HAP-1 (cell line): ENCODE measurements around the gene BMP8A.

Experiments
- DNase-seq, 2 experiments: peaks; one replicate each; pipeline ENCODE4 v3.0.0-alpha.2; 2016 to 2020; ENCODE audit warnings: low spot score in 2 of 2
- H3K27me3 ChIP-seq: fragments of 250-450 bp; sonication (Bioruptor Pico); 2 replicates; pipeline ENCODE4 v1.5.1; 2020; ENCODE audit warnings: low read depth, mild to moderate bottlenecking, moderate library complexity
- H3K36me3 ChIP-seq: fragments of 250-450 bp; sonication (Bioruptor Pico); replicated peaks from 2 replicates; pipeline ENCODE4 v1.5.1; 2020; ENCODE audit warnings: mild to moderate bottlenecking
- H3K4me1 ChIP-seq: fragments of 250-450 bp; sonication (Bioruptor Pico); 2 replicates; pipeline ENCODE4 v1.5.1; 2020; ENCODE audit warnings: mild to moderate bottlenecking
- H3K4me3 ChIP-seq: fragments of 250-450 bp; sonication (Bioruptor Pico); 2 replicates; pipeline ENCODE4 v1.5.1; 2020; ENCODE audit warnings: mild to moderate bottlenecking, moderate library complexity
- H3K9me3 ChIP-seq: fragments of 250-450 bp; sonication (Bioruptor Pico); 2 replicates; pipeline ENCODE4 v1.5.1; 2020; ENCODE audit warnings: mild to moderate bottlenecking, moderate library complexity
- in situ Hi-C: fragments of 300-500 bp; cut with MboI; formaldehyde crosslinking; loops from 3 replicates; pipeline ENCODE4 v1.14.3; 2020; ENCODE audit warnings: low sequenced_read_pairs, inconsistent platforms, mixed read lengths

The BMP8A gene

DNA sequence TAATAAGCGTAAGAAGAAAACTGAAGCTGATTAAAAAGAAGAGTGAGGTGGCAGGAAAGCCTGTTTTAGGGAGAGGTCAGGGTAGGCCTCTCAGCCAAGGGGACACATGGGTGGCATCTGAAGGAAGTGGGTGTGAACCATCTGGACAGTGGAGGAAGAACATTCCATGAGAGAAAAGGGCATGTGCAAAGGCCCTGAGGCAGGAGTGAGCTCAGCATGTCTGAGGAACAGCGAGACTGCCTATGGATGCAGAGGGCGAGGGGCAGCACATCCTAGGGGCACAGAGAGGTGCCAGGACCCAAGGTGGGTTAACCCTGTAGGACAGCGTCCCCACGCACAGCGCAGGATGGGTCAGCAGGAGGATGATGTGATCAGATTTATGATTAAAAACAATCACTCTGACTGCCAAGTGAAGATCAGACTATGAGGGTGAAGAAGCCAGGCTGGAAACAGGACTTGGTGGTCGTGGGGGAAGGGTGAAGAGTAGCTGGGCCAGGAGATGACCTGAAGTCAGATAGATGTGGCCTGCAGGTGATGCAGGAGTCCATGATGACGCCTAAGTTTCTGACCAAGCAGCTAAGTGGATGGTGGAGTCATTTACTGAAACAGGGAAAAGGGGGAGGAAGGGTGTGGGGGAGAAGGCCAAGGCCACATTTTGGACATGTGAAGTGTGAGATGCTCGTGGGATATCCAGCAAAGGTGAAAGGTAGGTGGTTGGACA lies 47.3 kb downstream of the BMP8A start:
- H3K4me1 ChIP-seq = no peaks in the 10 kb centered on the region
- in situ Hi-C loops = loop anchor here (5.0 to 25.0 kb wide), 2 partner anchors 276 to 441 kb away; no protein-coding TSS in a partner anchor
- H3K9me3 ChIP-seq = no peaks in the 10 kb centered on the region
- H3K36me3 ChIP-seq = peaks cover 11% of the 10 kb centered on the region
- H3K4me3 ChIP-seq = no peak overlapping the region
- no peak for DNase-seq
- no peaks in the 10 kb centered on the region for H3K27me3 ChIP-seq

DNA sequence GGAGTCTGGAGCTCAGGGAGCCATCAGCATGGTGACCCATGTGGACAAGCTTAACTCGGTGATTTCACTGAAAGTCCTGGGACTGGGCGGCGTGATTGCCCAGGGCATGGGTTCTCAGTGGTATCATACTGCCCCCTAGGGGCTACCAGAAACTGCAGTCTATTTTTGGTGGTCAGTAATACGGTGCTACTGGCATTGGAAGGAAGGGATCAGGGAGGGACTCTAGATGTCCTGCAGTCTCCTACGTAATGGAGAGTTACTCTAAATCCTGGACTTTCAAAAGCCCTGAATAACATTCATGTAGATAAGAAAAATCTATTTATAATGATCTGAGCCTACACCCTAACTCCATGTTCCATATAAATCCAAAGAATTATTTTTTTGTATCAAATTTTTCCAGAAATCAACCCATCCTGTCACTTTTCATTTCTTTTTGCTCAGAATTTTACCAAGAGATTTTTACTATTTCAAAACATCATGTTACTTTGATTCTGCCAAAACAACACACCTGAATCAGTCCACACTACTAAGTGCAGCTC lies 47.9 kb downstream of the BMP8A start:
- in situ Hi-C loops = loop anchor here (5.0 to 25.0 kb wide), 2 partner anchors 277 to 442 kb away; no protein-coding TSS in a partner anchor
- H3K9me3 ChIP-seq = no peaks in the 10 kb centered on the region
- no peaks in the 10 kb centered on the region for H3K27me3 ChIP-seq
- DNase-seq = peak; percentile 56 to 75
- no peak overlapping the region for H3K4me3 ChIP-seq
- no peaks in the 10 kb centered on the region for H3K4me1 ChIP-seq
- H3K36me3 ChIP-seq = peaks cover 11% of the 10 kb centered on the region

DNA sequence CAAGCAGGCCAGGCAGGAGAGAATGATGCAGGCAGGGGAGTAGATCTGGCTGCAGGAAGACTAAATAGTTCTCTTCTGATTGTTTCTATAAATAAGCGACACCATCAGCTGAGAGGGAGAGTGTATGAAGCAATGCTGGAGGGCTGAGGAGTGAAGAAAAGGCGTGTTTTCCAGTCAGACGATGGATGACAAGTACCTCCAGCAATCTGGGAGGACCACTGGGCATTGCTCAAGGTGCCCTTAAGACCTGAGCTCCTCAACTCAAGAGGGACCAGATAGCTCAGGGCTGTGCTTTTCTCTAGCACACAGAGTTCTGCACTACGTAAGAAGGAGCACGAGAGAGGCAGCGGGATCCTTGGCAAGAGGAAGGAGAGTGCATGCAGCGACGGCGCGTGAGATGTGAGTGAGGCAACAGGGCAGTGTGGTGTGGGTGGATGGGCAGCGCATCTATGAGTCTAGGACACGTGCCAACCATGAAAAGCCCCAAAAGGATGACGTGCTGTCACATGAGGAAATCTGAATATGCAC lies 49.1 kb downstream of the BMP8A start:
- no peaks in the 10 kb centered on the region for H3K4me1 ChIP-seq
- H3K36me3 ChIP-seq = peaks cover 11% of the 10 kb centered on the region
- in situ Hi-C loops = loop anchor here (25.0 kb wide), 1 partner anchor 278 kb away; no protein-coding TSS in a partner anchor
- H3K9me3 ChIP-seq = no peaks in the 10 kb centered on the region
- no peaks in the 10 kb centered on the region for H3K27me3 ChIP-seq
- no peak overlapping the region for H3K4me3 ChIP-seq
- DNase-seq = no peak

DNA sequence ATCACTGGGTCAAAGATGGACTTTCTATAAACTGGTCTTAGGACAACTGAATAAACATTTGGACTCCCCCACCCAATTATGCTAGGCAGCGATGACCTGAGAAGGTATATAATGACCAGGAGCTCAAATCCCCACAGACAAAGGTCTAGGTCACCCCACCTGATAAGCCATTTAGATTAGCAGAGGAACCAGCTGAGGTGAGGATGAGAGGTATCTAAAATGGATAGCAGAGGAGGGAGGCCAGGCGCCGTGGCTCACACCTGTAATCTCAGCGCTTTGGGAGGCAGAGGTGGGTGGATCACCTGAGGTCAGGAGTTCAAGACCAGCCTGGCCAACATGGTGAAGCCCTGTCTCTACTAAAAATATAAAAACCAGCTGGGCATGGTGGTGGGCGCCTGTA lies 51.5 kb downstream of the BMP8A start:
- in situ Hi-C loops = loop anchor here (25.0 kb wide), 1 partner anchor 281 kb away; no protein-coding TSS in a partner anchor
- Histone ChIP-seq H3K4me1 (no peaks in the 10 kb centered on the region), H3K27me3 (no peaks in the 10 kb centered on the region), H3K36me3 (peaks cover 15% of the 10 kb centered on the region), H3K4me3 (no peak overlapping the region), H3K9me3 (no peaks in the 10 kb centered on the region)
- DNase-seq = no peak

DNA sequence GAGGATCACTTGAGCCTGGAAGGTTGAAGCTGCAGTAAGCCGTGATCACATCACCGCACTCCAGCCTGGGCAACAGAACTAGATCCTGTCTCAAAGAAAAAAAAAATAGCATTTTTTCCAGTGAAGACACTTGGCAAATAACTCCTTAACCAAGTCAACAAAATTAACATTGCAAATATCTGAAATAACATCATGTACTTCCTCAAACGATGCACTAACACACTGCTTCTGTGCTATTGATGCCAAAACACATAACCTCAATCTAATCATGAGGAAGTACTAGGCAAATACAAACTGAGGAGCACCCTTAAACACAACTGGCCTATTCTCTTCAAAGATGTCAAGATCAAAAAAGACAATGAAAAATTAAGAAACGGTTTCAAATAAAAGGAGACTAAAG lies 52.9 kb downstream of the BMP8A start:
- DNase-seq = no peak
- peaks cover 16% of the 10 kb centered on the region for H3K36me3 ChIP-seq
- in situ Hi-C loops = loop anchor here (25.0 kb wide), 1 partner anchor 282 kb away; no protein-coding TSS in a partner anchor
- no peaks in the 10 kb centered on the region for H3K4me1 ChIP-seq
- H3K4me3 ChIP-seq = no peak overlapping the region
- H3K27me3 ChIP-seq = no peaks in the 10 kb centered on the region
- H3K9me3 ChIP-seq = no peaks in the 10 kb centered on the region

DNA sequence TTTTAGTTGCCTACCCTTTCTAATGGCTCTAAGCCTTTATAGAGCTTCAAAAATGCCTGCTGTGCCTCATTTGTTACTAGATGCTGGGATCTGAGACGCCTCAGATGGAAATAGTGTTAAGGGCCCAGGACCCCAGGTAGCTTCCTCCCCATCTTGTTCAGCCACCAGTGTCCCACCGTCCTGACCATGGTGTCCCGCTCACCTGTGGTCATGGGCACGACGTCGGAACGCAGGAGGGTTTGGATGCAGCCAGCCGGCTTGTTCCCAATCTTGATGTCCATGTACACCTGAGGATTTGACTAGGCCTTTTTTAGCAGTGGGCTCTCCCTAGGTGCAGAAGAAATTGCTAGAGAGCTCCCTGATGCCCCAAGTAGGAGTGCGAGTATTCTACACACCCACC lies 54.1 kb downstream of the BMP8A start:
- Histone ChIP-seq H3K36me3 (peaks cover 13% of the 10 kb centered on the region), H3K4me3 (no peak overlapping the region), H3K9me3 (no peaks in the 10 kb centered on the region), H3K4me1 (no peaks in the 10 kb centered on the region), H3K27me3 (no peaks in the 10 kb centered on the region)
- no peak for DNase-seq
- in situ Hi-C loops = loop anchor here (25.0 kb wide), 1 partner anchor 283 kb away; no protein-coding TSS in a partner anchor

DNA sequence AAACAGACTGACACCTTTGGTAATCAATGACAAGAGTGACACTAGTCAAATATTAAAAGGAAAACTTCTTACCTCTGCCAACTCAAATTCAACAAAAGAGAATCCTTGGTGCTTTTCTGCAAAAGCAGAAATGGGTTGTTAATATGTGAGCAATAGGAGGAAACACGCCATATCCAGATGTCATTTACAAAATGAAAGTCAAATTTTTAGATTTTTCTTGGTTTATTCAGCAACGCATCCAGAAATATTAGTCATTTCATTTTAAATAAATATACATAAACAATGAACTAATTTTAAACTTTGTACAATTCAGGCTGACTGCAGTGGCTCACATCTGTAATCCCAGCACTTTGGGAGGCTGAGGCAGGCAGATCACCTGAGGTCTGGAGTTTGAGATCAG lies 62.8 kb downstream of the BMP8A start:
- in situ Hi-C loops = no loop called here
- Histone ChIP-seq H3K9me3 (no peaks in the 10 kb centered on the region), H3K27me3 (no peaks in the 10 kb centered on the region), H3K36me3 (peaks cover 8% of the 10 kb centered on the region), H3K4me3 (no peak overlapping the region), H3K4me1 (no peaks in the 10 kb centered on the region)
- no peak for DNase-seq

DNA sequence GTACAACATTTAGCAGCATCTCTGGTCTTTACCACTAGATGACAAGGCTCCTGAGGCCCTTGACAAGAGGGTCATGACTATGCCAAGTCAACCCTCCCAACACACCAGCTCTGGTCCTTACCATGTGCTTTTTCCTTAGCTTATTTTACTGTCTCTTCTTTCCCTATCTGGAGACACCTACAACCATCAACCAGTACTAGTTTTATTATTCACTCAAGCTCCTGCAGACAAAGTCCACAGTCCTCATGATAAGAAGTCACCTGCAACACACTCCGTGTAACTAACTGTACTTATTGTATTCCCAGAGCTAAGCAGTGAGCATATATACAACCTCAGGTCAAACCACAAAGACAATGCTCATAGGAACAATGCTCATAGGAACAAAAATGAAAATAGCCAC lies 69.8 kb downstream of the BMP8A start:
- peaks cover 68% of the 10 kb centered on the region for H3K36me3 ChIP-seq
- H3K4me1 ChIP-seq = no peaks in the 10 kb centered on the region
- in situ Hi-C loops = no loop called here
- no peaks in the 10 kb centered on the region for H3K27me3 ChIP-seq
- H3K4me3 ChIP-seq = no peak overlapping the region
- DNase-seq = no peak
- no peaks in the 10 kb centered on the region for H3K9me3 ChIP-seq

DNA sequence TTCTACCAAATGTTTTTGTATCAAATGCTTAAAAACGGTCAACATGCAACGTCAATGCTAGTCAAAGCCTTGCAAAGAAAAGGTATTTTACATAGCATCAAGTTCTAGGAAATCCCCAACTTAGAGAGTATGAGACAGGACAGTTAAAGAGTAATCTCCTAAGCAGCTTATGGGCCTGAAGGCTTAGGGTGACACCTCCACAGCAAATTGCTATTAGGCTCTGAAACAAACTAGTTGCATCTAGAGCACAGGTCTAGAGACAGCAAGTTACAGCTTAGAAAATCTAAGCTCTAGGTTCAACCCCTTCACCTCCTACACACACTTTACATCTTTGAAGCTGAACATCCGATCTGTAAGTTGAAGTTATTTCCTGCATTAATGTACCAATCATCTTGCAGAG lies 71.5 kb downstream of the BMP8A start:
- in situ Hi-C loops = no loop called here
- no peak overlapping the region for H3K4me3 ChIP-seq
- DNase-seq = no peak
- no peaks in the 10 kb centered on the region for H3K27me3 ChIP-seq
- H3K36me3 ChIP-seq = peaks cover 84% of the 10 kb centered on the region
- no peaks in the 10 kb centered on the region for H3K4me1 ChIP-seq
- no peaks in the 10 kb centered on the region for H3K9me3 ChIP-seq

DNA sequence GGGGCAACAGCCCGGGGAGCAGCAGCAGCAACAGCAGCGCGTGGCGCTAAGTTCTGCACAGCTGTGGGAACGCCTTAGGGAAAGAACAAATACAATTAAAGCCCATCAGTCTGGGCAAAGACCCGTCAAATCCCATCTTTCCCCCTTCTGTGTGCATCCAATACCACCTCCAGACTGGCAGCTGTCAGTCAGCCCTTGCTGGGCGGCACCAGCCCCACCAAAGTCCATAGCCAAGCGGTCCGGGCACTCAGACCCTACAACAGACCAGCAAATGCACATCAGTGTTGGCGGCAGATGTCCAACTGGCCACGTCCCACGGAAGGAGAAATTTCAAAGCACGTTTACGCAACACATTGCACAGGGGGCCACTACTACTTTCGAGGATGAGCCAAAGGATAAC lies 72.2 kb downstream of the BMP8A start:
- no peak for DNase-seq
- no peaks in the 10 kb centered on the region for H3K9me3 ChIP-seq
- in situ Hi-C loops = no loop called here

DNA sequence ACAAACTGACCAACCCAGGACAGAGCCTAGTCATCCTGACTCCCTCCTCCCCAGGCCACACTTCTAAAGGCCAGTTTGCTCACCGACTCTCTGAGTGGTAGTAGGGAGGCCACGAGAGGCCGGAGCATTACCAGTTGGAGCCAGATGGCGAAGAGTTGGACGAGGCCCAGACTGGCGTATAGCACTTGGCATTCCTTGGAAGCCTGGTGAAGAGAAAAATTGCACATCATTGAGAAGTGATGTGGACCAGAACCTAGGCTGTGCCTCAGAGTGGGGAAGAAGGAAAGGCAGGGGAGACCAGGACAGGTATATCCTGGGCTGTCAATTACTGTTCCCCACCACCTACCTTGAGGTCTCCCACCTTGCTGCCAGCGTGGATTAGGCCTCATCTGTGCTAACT lies 72.9 kb downstream of the BMP8A start:
- Histone ChIP-seq H3K4me1 (no peaks in the 10 kb centered on the region), H3K36me3 (peaks cover 98% of the 10 kb centered on the region), H3K4me3 (no peak overlapping the region), H3K9me3 (no peaks in the 10 kb centered on the region), H3K27me3 (no peaks in the 10 kb centered on the region)
- no peak for DNase-seq
- in situ Hi-C loops = no loop called here

More for the DNA sequence above, 72.2 kb downstream of the BMP8A start:
- Histone ChIP-seq H3K4me1 (no peaks in the 10 kb centered on the region), H3K36me3 (peaks cover 91% of the 10 kb centered on the region), H3K27me3 (no peaks in the 10 kb centered on the region), H3K4me3 (no peak overlapping the region)

DNA sequence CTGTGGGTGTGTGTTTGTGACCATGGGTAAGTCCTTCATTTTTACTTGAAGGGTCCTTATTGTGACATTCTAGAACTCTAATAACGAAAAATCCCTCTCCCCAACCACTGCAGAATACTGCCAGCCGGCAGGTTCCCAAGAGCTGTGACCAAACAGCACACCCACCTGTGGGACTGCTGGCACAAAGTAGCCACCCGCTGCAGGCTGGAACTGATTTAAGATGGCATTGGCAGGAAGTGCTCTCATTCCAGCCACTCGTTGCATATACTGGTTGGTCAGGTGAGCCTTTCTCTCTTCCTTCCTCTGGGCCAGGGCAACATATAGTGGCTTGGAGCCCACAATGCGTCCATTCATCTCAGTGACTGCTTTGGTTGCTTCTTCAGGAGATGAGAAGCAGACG lies 73.5 kb downstream of the BMP8A start:
- Histone ChIP-seq H3K4me3 (no peak overlapping the region), H3K9me3 (no peaks in the 10 kb centered on the region), H3K27me3 (no peaks in the 10 kb centered on the region), H3K4me1 (no peaks in the 10 kb centered on the region), H3K36me3 (peaks cover 100% of the 10 kb centered on the region)
- in situ Hi-C loops = no loop called here
- DNase-seq = no peak

DNA sequence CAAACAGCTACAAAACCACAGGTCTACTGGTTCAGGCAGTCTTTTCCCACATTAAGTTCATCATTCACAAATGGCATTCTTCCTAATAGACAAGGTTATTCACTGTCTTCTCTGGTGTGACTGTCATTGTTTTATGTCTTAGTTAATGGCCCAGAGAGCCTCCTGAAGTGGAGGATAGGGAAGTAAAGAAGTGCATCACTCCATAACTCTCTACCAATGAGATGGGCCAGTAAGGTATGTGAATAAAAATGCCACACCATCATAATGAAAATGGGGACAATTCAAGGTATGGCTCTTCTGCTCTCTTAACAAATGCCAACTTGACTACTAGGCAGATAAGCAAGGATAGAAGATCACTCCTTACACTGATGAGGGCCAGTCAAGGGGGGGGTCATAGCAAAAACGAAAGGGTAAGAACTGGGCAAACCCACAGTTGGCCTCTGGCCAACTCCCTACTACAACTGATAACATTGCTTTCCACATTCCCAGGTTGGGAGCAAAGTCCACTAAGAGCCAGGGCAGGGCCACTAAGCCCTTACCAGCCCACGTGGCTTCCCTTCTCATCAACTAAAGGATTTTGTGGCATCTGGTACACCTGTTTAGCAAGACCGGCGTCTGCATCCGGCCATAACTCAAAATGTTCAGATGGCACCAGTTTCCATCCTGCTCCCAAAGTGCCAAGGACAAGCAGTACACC lies 75.2 kb downstream of the BMP8A start:
- Histone ChIP-seq H3K9me3 (no peaks in the 10 kb centered on the region), H3K4me1 (no peaks in the 10 kb centered on the region), H3K36me3 (peaks cover 100% of the 10 kb centered on the region), H3K4me3 (no peak overlapping the region), H3K27me3 (no peaks in the 10 kb centered on the region)
- in situ Hi-C loops = no loop called here
- DNase-seq = no peak

DNA sequence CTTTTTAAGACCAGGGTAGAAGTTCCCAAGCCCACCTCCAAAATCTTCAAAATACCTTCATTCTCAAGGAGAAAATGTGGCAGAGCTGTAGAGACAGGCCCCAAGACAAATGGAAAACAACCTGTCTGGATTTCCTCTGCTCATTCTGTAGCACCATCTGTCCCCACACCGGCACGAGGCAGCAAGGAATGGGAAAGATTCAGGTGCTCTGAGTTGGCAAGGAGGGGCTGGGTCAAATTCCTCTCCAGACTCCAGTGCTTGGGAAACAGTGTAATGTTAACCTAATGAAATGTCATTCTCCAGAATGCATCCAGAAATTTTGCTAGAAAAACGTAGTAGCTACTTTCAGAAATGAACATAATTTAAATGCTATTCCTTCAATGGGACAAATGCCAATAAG lies 75.9 kb downstream of the BMP8A start:
- Histone ChIP-seq H3K4me1 (no peaks in the 10 kb centered on the region), H3K27me3 (no peaks in the 10 kb centered on the region), H3K9me3 (no peaks in the 10 kb centered on the region), H3K36me3 (peaks cover 100% of the 10 kb centered on the region), H3K4me3 (no peak overlapping the region)
- DNase-seq = no peak
- in situ Hi-C loops = no loop called here
